ENCODE data around the gene RTL10. TPM values are rescaled to one million over a fixed set of nuclear protein-coding genes. Genes with fewer than 3 reads are reported as not detected.

Gene RTL10
- total RNA-seq, 1 experiment from 2014 or later, result 26.7 TPM

- ChIA-PET POLR2A (interaction anchor here (0.9 kb wide), 1 partner anchor 14 kb away, joined by 3 read pairs; no protein-coding TSS in a partner anchor), CTCF (no interaction called here)
- Histone ChIP-seq H3K27me3 (ENCODE audit: control insufficient read depth, insufficient read depth, low read length) (no peaks in the 10 kb centered on the region), H3K4me3 (ENCODE audit: low read depth in 2 of 2, low read length in 2 of 2) (no peak overlapping the region), H3K27ac (ENCODE audit: low read length) (no peak overlapping the region), H3K36me3 (ENCODE audit: control insufficient read depth, insufficient read depth, low read length) (no peaks in the 10 kb centered on the region), H3K4me1 (ENCODE audit: control insufficient read depth, insufficient read depth, low read length) (no peaks in the 10 kb centered on the region; the same call in 1 of the 2 replicates), H3K9me3 (ENCODE audit: control insufficient read depth, insufficient read depth, low read depth, low read length) (no peaks in the 10 kb centered on the region)
- DNase-seq (ENCODE audit: low read depth, low spot score) (no peak), ATAC-seq (no peak)
- TF ChIP-seq POLR2AphosphoS5 (IDR thresholded peaks at IDR 0.05; ENCODE audit: low read depth, low read length), result no peak
- in situ Hi-C loops (cut with HindIII; ENCODE audit: low pct_unique_long_range_greater_than_20kb, low sequenced_read_pairs), result no loop called here
- no TSS peak for BruUV-seq (replicated peaks)
- intact Hi-C loops (cut with micrococcal nuclease; ENCODE audit: unreplicated experiment), result no loop called here
Measured at GRCh38 chr22:19864538-19865106, 9.9 kb upstream of the RTL10 start.

- ATAC-seq (no peak), DNase-seq (ENCODE audit: low read depth, low spot score) (no peak)
- in situ Hi-C loops (cut with HindIII; ENCODE audit: low pct_unique_long_range_greater_than_20kb, low sequenced_read_pairs) (no loop called here), intact Hi-C loops (cut with micrococcal nuclease; ENCODE audit: unreplicated experiment) (no loop called here)
- ChIA-PET CTCF (no interaction called here), POLR2A (interaction anchor here (1.0 kb wide), 1 partner anchor 105 kb away, joined by 3 read pairs; no protein-coding TSS in a partner anchor)
- no peak for TF ChIP-seq REST (IDR thresholded peaks at IDR 0.05; ENCODE audit: insufficient read depth in 1 of 2, low read depth in 2 of 2, low read length in 1 of 2)
- no peak for TF ChIP-seq CTCF (IDR thresholded peaks at IDR 0.05)
- no peak for TF ChIP-seq SIN3A (IDR thresholded peaks at IDR 0.05; ENCODE audit: borderline replicate concordance, insufficient read depth, low read depth, low read length)
- Histone ChIP-seq H3K9me3 (ENCODE audit: control insufficient read depth, insufficient read depth, low read depth, low read length) (no peaks in the 10 kb centered on the region), H3K27me3 (ENCODE audit: control insufficient read depth, insufficient read depth, low read length) (no peaks in the 10 kb centered on the region), H3K36me3 (ENCODE audit: control insufficient read depth, insufficient read depth, low read length) (no peaks in the 10 kb centered on the region), H3K4me3 (ENCODE audit: low read depth in 2 of 2, low read length in 2 of 2) (no peak overlapping the region), H3K27ac (ENCODE audit: low read length) (no peak overlapping the region), H3K4me1 (ENCODE audit: control insufficient read depth, insufficient read depth, low read length) (no peaks in the 10 kb centered on the region)
- BruUV-seq (replicated peaks), result no TSS peak
Measured at GRCh38 chr22:19863571-19863970, 8.9 kb upstream of the RTL10 start.

- Histone ChIP-seq H3K36me3 (ENCODE audit: control insufficient read depth, insufficient read depth, low read length) (no peaks in the 10 kb centered on the region), H3K4me3 (ENCODE audit: low read depth in 2 of 2, low read length in 2 of 2) (no peak overlapping the region), H3K27ac (ENCODE audit: low read length) (no peak overlapping the region), H3K9me3 (ENCODE audit: control insufficient read depth, insufficient read depth, low read depth, low read length) (no peaks in the 10 kb centered on the region), H3K27me3 (ENCODE audit: control insufficient read depth, insufficient read depth, low read length) (no peaks in the 10 kb centered on the region), H3K4me1 (ENCODE audit: control insufficient read depth, insufficient read depth, low read length) (no peaks in the 10 kb centered on the region)
- no TSS peak for BruUV-seq (replicated peaks)
- intact Hi-C loops (cut with micrococcal nuclease; ENCODE audit: unreplicated experiment), result no loop called here
- ChIA-PET POLR2A (no interaction called here), CTCF (no interaction called here)
- no peak for DNase-seq (ENCODE audit: low read depth, low spot score)
- no peak for ATAC-seq
- TF ChIP-seq CTCF (IDR thresholded peaks at IDR 0.05), result no peak
- TF ChIP-seq POLR2AphosphoS5 (IDR thresholded peaks at IDR 0.05; ENCODE audit: low read depth, low read length), result no peak
- no peak for TF ChIP-seq TCF7L2 (IDR thresholded peaks at IDR 0.05; ENCODE audit: low read depth, low read length)
- TF ChIP-seq SIN3A (IDR thresholded peaks at IDR 0.05; ENCODE audit: borderline replicate concordance, insufficient read depth, low read depth, low read length), result no peak
- no peak for TF ChIP-seq REST (IDR thresholded peaks at IDR 0.05; ENCODE audit: insufficient read depth in 1 of 2, low read depth in 2 of 2, low read length in 1 of 2)
- in situ Hi-C loops (cut with HindIII; ENCODE audit: low pct_unique_long_range_greater_than_20kb, low sequenced_read_pairs), result no loop called here
Measured at GRCh38 chr22:19862619-19863246, 8.1 kb upstream of the RTL10 start.
